Fibroblast of skin of right quadriceps (primary cell): ENCODE data around the gene COL6A2.
"Not testable (repeated sequence)": the region's sequence is repeated elsewhere in the genome, so short reads cannot be mapped to it uniquely, and the experiment has no call there.

ENCODE experiments used
- DNase-seq: peaks from one replicate; pipeline ENCODE4 v3.0.0-alpha.2; 2013

Gene COL6A2

GRCh38 chr21:46145159-46145839 is 47.4 kb downstream of the COL6A2 start:
- DNase-seq: no peak

GRCh38 chr21:46145840-46146691 is 48.2 kb downstream of the COL6A2 start:
- no peak for DNase-seq

GRCh38 chr21:46146856-46147255 is 48.9 kb downstream of the COL6A2 start:
- no peak for DNase-seq

GRCh38 chr21:46147429-46147828 is 49.5 kb downstream of the COL6A2 start:
- not testable (repeated sequence) for DNase-seq

GRCh38 chr21:46148106-46148505 is 50.2 kb downstream of the COL6A2 start:
- DNase-seq: no peak

- no peak for DNase-seq
Observed at GRCh38 chr21:46149205-46149901, 51.4 kb downstream of the COL6A2 start.

GRCh38 chr21:46150073-46150472 is 52.2 kb downstream of the COL6A2 start:
- DNase-seq: no peak

- DNase-seq: no peak
Observed at GRCh38 chr21:46150491-46151121, 52.7 kb downstream of the COL6A2 start.

GRCh38 chr21:46151261-46151988 is 53.5 kb downstream of the COL6A2 start:
- no peak for DNase-seq

- no peak for DNase-seq
Observed at GRCh38 chr21:46151989-46152926, 54.3 kb downstream of the COL6A2 start.

GRCh38 chr21:46152927-46153246 is 55.0 kb downstream of the COL6A2 start:
- DNase-seq: no peak

GRCh38 chr21:46153247-46154154 is 55.6 kb downstream of the COL6A2 start:
- DNase-seq: peak; percentile 39

- no peak for DNase-seq
Observed at GRCh38 chr21:46154155-46154954, 56.4 kb downstream of the COL6A2 start.

GRCh38 chr21:46154955-46155513 is 57.1 kb downstream of the COL6A2 start:
- no peak for DNase-seq

- DNase-seq: no peak
Observed at GRCh38 chr21:46155514-46156377, 57.8 kb downstream of the COL6A2 start, which contains the start of gene FTCD. Gene FTCD (minus strand): TSS chr21:46155579. CDS start chr21:46155523, 56 bp downstream.

GRCh38 chr21:46156378-46156645 is 58.4 kb downstream of the COL6A2 start:
- DNase-seq: no peak

GRCh38 chr21:46156678-46157077 is 58.8 kb downstream of the COL6A2 start:
- no peak for DNase-seq

- DNase-seq: no peak
Observed at GRCh38 chr21:46157396-46157986, 59.6 kb downstream of the COL6A2 start.
